ENCODE measurements around the gene NTNG2. TPM values are rescaled to one million over a fixed set of nuclear protein-coding genes. Genes with fewer than 3 reads are reported as not detected.

Gene NTNG2
- total RNA-seq, 3 donors from 2014 or later: 0.91 to 1.4 (median 0.95) TPM

- peaks cover 5% of the 10 kb centered on the region for H3K4me1 Mint-ChIP-seq (ENCODE audit: low read depth)
- ATAC-seq (no peak), DNase-seq (no peak)
- peaks cover 45% of the 10 kb centered on the region for H3K36me3 Mint-ChIP-seq (ENCODE audit: insufficient read depth)
- H3K9me3 Mint-ChIP-seq: no peaks in the 10 kb centered on the region
- no peaks in the 10 kb centered on the region for H3K27me3 Mint-ChIP-seq (ENCODE audit: low read depth)
- H3K4me3 Mint-ChIP-seq: no peak overlapping the region
Measured at GRCh38 chr9:132283863-132284262, 122.0 kb downstream of the NTNG2 start.

- Mint-ChIP-seq H3K9me3 (no peaks in the 10 kb centered on the region), H3K4me1 (ENCODE audit: low read depth) (peaks cover 8% of the 10 kb centered on the region), H3K4me3 (no peak overlapping the region), H3K36me3 (ENCODE audit: insufficient read depth) (peaks cover 33% of the 10 kb centered on the region), H3K27me3 (ENCODE audit: low read depth) (no peaks in the 10 kb centered on the region)
- no peak for ATAC-seq
- DNase-seq: no peak
Measured at GRCh38 chr9:132287256-132287760, 125.5 kb downstream of the NTNG2 start.

GRCh38 chr9:132288361-132288760 is 126.5 kb downstream of the NTNG2 start:
- Mint-ChIP-seq H3K27me3 (ENCODE audit: low read depth) (no peaks in the 10 kb centered on the region), H3K36me3 (ENCODE audit: insufficient read depth) (peaks cover 23% of the 10 kb centered on the region), H3K4me1 (ENCODE audit: low read depth) (peaks cover 15% of the 10 kb centered on the region), H3K9me3 (no peaks in the 10 kb centered on the region), H3K4me3 (no peak overlapping the region)
- no peak for ATAC-seq
- DNase-seq: no peak

GRCh38 chr9:132288966-132289365 is 127.1 kb downstream of the NTNG2 start:
- DNase-seq (no peak), ATAC-seq (no peak)
- H3K4me1 Mint-ChIP-seq (ENCODE audit: low read depth): peaks cover 17% of the 10 kb centered on the region
- H3K9me3 Mint-ChIP-seq: no peaks in the 10 kb centered on the region
- H3K27me3 Mint-ChIP-seq (ENCODE audit: low read depth): no peaks in the 10 kb centered on the region
- no peak overlapping the region for H3K4me3 Mint-ChIP-seq
- H3K36me3 Mint-ChIP-seq (ENCODE audit: insufficient read depth): peaks cover 18% of the 10 kb centered on the region

DNA sequence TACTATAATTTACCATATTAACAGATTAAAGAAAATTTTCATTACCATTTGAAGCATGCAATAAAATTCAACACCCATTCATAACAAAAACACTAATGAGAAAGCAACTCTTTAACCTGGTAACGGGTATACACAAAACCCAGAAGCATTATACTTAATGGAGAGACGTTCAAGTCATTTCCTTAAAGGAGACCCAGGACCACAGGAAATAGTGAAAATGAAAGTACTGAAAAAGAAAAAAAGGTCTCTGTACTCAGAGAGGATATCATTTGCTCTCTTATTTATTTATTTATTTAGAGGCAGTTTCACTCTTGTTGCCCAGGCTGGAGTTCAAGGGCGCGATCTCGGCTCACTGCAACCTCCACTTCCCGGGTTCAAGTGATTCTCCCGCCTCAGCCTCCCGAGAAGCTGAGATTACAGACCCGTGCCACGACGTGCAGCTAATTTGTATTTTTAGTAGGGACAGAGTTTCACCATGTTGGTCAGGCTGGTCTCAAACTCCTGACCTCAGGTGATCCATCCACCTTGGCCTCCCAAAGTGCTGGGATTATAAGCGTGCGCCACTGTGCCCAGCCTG is 131.4 kb downstream of the NTNG2 start:
- no peak overlapping the region for H3K4me3 Mint-ChIP-seq
- peaks cover 27% of the 10 kb centered on the region for H3K36me3 Mint-ChIP-seq (ENCODE audit: insufficient read depth)
- peaks cover 27% of the 10 kb centered on the region for H3K4me1 Mint-ChIP-seq (ENCODE audit: low read depth)
- H3K27me3 Mint-ChIP-seq (ENCODE audit: low read depth): no peaks in the 10 kb centered on the region
- DNase-seq (no peak), ATAC-seq (peak in 1 of 2 donors; percentile 61)
- no peaks in the 10 kb centered on the region for H3K9me3 Mint-ChIP-seq

Other genes with a start within 250 kb of the NTNG2 start
- 10 to 100 TPM; 43.6 to 47.8 (median 46.1) TPM for gene MED27, start 82.2 kb upstream of the NTNG2 start, total RNA-seq
- 10 to 100 TPM; 31.9 to 34.0 (median 33.9) TPM for gene SETX, start 192.9 kb downstream of the NTNG2 start, total RNA-seq
- gene TTF1, start 244.8 kb downstream of the NTNG2 start, total RNA-seq: 10 to 100 TPM; 24.9 to 27.7 (median 26.1) TPM
- not detected for gene CFAP77, start 248.2 kb downstream of the NTNG2 start, total RNA-seq